Tibial nerve (tissue), 3 donors: ENCODE results near the gene REV3L.

ENCODE experiments used
- POLR2A ChIP-seq, 2 donors: fragments of 450-650 bp; IDR thresholded peaks; one replicate each; pipeline ENCODE4 v1.6.1; 2017; ENCODE audit warnings: antibody characterized with exemption in 2 of 2, mild to moderate bottlenecking in 2 of 2, moderate library complexity in 2 of 2
- TF ChIP-seq, protein P1 (sequence below), 5 experiments: fragments of 200-600 bp in 3 of 5; fragments of 450-650 bp in 2 of 5; sonication (generic) in 3 of 5; IDR thresholded peaks; one replicate each; pipeline ENCODE4 v1.5.1; 2016 to 2019; ENCODE audit warnings: antibody characterized with exemption in 5 of 5, mild to moderate bottlenecking in 3 of 5, moderate library complexity in 2 of 5

DNA sequence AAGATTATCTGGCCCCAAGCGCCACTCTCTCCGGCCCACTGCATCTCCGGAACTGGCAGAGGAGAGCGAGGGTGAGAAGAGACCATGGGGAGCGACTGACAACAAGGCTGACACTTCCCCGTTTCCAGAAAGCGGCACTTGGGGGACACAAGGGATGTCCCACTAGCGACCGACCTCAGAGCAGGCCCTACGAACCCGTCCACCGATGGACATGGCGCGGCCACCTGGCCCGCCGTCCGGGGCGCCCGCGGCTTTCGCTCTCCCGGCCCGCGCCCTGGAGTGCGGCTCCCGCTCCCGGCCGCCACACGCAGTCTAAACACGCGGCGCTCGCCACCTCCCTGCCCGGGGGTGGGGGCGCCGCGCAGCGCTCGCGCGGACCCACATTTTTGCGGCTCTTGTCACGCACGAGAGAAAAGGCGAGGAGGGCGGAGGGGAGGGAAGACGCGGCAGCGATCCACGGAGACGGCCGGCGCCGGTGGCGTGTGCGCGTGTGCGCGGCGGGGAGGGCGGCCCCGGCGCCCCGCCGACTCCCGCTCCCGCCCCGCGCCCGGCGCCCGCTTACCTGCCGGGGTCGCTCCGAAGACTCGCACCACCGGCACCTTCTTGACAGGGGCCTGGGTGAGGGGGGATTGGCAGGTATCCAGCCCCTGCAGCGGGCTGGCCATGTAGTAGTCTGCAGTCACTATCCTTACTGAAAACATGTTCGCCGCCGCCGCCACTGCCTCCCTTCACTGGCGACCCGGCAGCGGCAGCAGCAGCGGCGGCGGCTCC, 645 bp downstream of the REV3L start:
- TF ChIP-seq, protein P1, sequence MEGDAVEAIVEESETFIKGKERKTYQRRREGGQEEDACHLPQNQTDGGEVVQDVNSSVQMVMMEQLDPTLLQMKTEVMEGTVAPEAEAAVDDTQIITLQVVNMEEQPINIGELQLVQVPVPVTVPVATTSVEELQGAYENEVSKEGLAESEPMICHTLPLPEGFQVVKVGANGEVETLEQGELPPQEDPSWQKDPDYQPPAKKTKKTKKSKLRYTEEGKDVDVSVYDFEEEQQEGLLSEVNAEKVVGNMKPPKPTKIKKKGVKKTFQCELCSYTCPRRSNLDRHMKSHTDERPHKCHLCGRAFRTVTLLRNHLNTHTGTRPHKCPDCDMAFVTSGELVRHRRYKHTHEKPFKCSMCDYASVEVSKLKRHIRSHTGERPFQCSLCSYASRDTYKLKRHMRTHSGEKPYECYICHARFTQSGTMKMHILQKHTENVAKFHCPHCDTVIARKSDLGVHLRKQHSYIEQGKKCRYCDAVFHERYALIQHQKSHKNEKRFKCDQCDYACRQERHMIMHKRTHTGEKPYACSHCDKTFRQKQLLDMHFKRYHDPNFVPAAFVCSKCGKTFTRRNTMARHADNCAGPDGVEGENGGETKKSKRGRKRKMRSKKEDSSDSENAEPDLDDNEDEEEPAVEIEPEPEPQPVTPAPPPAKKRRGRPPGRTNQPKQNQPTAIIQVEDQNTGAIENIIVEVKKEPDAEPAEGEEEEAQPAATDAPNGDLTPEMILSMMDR (IDR thresholded peaks at IDR 0.05) = peak in 2 of 5 experiments; percentile 24 to 32
- no peak for TF ChIP-seq POLR2A (IDR thresholded peaks at IDR 0.05)
